PFSK-1 (cell line): ENCODE measurements around the gene AKAP6.

Experiments used
- FOXP2 ChIP-seq: optimal IDR thresholded peaks from 2 replicates; pipeline ENCODE3; 2011; ENCODE audit warnings: borderline replicate concordance, control low read depth, inconsistent platforms; ENCODE audit not compliant: insufficient read depth; ENCODE audit errors: extremely low read length, extremely low read depth
- POLR2AphosphoS5 ChIP-seq: IDR thresholded peaks from 2 replicates; pipeline ENCODE4 v1.6.1; 2012; ENCODE audit warnings: low read depth, mild to moderate bottlenecking, control low read depth, low read length, moderate library complexity
- REST ChIP-seq, 2 experiments: IDR thresholded peaks; 2 replicates each; pipeline versions ENCODE4 v1.6.1 to v1.8.0; 2011 to 2012; ENCODE audit warnings: low read depth in 2 of 2, low read length in 2 of 2, control low read depth in 1 of 2, inconsistent platforms in 1 of 2, mild to moderate bottlenecking in 1 of 2, moderate library complexity in 1 of 2; ENCODE audit not compliant: insufficient read depth in 1 of 2
- SIN3A ChIP-seq: IDR thresholded peaks from 2 replicates; pipeline ENCODE4 v1.6.1; 2012; ENCODE audit warnings: mild to moderate bottlenecking, low read length, moderate library complexity, borderline replicate concordance; ENCODE audit not compliant: insufficient read depth
- TAF1 ChIP-seq: IDR thresholded peaks from 2 replicates; pipeline ENCODE4 v1.6.1; 2012; ENCODE audit warnings: low read length, control low read depth, borderline replicate concordance; ENCODE audit not compliant: insufficient read depth

Gene AKAP6

GRCh38 chr14:32342847-32343194 lies 13.7 kb downstream of the AKAP6 start:
- TF ChIP-seq SIN3A, result no peak
- TF ChIP-seq POLR2AphosphoS5, result no peak
- TF ChIP-seq REST (IDR thresholded peaks at IDR 0.05; ENCODE audit: insufficient read depth in 1 of 2, low read depth in 2 of 2, low read length in 2 of 2), result no peak
- no peak for TF ChIP-seq FOXP2
- no peak for TF ChIP-seq TAF1

GRCh38 chr14:32343926-32344430 lies 14.9 kb downstream of the AKAP6 start:
- TF ChIP-seq REST (IDR thresholded peaks at IDR 0.05; ENCODE audit: insufficient read depth in 1 of 2, low read depth in 2 of 2, low read length in 2 of 2) (peak in 1 of 2 experiments; percentile 20; a peak in 1 of 4 replicates), SIN3A (no peak)

GRCh38 chr14:32345311-32345791 lies 16.3 kb downstream of the AKAP6 start:
- TF ChIP-seq POLR2AphosphoS5, result no peak
- TF ChIP-seq TAF1, result no peak

GRCh38 chr14:32349322-32349721 lies 20.2 kb downstream of the AKAP6 start:
- TF ChIP-seq POLR2AphosphoS5 (no peak), FOXP2 (no peak), TAF1 (no peak), REST (IDR thresholded peaks at IDR 0.05; ENCODE audit: insufficient read depth in 1 of 2, low read depth in 2 of 2, low read length in 2 of 2) (no peak), SIN3A (no peak)

GRCh38 chr14:32350020-32350419 lies 20.9 kb downstream of the AKAP6 start:
- no peak for TF ChIP-seq TAF1

- TF ChIP-seq REST (IDR thresholded peaks at IDR 0.05; ENCODE audit: insufficient read depth in 1 of 2, low read depth in 2 of 2, low read length in 2 of 2) (no peak), FOXP2 (no peak), POLR2AphosphoS5 (no peak), SIN3A (no peak), TAF1 (no peak)
Measured at GRCh38 chr14:32352631-32353030, 23.5 kb downstream of the AKAP6 start.
